Frontal cortex (tissue), 4 donors: ENCODE measurements around the gene ELFN2. TPM values are rescaled to one million over a fixed set of nuclear protein-coding genes. Genes with fewer than 3 reads are reported as not detected.
"Not testable (repeated sequence)": the region's sequence is repeated elsewhere in the genome, so short reads cannot be mapped to it uniquely, and the experiment has no call there.

ENCODE experiments used
- DNase-seq, 2 donors: peaks; one replicate each; pipeline ENCODE4 v3.0.0; 2012; ENCODE audit warnings: low spot score in 2 of 2
- FAIRE-seq: peaks from 2 replicates; lab custom pipeline; 2012; peaks lifted over from hg19 to GRCh38; lab: Jason Lieb, UNC
- total RNA-seq: library from RNA; depleted of rRNA; stranded (reverse); fragments of >200 nt; gene quantifications from one replicate; pipeline ENCODE4 v1.2.3, GENCODE V29; 2014
- donor health status: control.
- donor health status: control.
- donor health status: control.

ELFN2 gene
- total RNA-seq = 7.7 TPM

- DNase-seq (peak; percentile 50 to 59), FAIRE-seq (no peak)
Measured at GRCh38 chr22:37427135-37427710, at the start of gene ELFN2. Gene ELFN2 (minus strand): TSS chr22:37427479. CDS start chr22:37375534, 51,945 bp downstream.

- DNase-seq (no peak), FAIRE-seq (no peak)
Measured at GRCh38 chr22:37476389-37477329, 49.4 kb upstream of the ELFN2 start.

- DNase-seq (no peak), FAIRE-seq (no peak)
Measured at GRCh38 chr22:37474447-37475090, 47.3 kb upstream of the ELFN2 start.

GRCh38 chr22:37473437-37473946 is 46.2 kb upstream of the ELFN2 start:
- FAIRE-seq (no peak), DNase-seq (no peak)

GRCh38 chr22:37472418-37473006 is 45.2 kb upstream of the ELFN2 start:
- DNase-seq = no peak
- no peak for FAIRE-seq

- DNase-seq (no peak), FAIRE-seq (no peak)
Measured at GRCh38 chr22:37471727-37472417, 44.6 kb upstream of the ELFN2 start.

- DNase-seq (no peak), FAIRE-seq (no peak)
Measured at GRCh38 chr22:37470087-37470445, 42.8 kb upstream of the ELFN2 start.

- no peak for DNase-seq
- no peak for FAIRE-seq
Measured at GRCh38 chr22:37469416-37470086, 42.3 kb upstream of the ELFN2 start.

- FAIRE-seq, DNase-seq: not testable (repeated sequence)
Measured at GRCh38 chr22:37468201-37468695, 41.0 kb upstream of the ELFN2 start.

GRCh38 chr22:37467391-37467955 is 40.2 kb upstream of the ELFN2 start:
- no peak for FAIRE-seq

GRCh38 chr22:37464181-37464580 is 36.9 kb upstream of the ELFN2 start:
- DNase-seq (no peak), FAIRE-seq (no peak)

More at GRCh38 chr22:37467391-37467955, 40.2 kb upstream of the ELFN2 start:
- no peak for DNase-seq

- no peak for FAIRE-seq
- no peak for DNase-seq
Measured at GRCh38 chr22:37462983-37463382, 35.7 kb upstream of the ELFN2 start.

GRCh38 chr22:37462436-37462835 is 35.2 kb upstream of the ELFN2 start:
- FAIRE-seq = no peak
- no peak for DNase-seq

GRCh38 chr22:37461961-37462360 is 34.7 kb upstream of the ELFN2 start:
- FAIRE-seq (no peak), DNase-seq (no peak)

- no peak for FAIRE-seq
- no peak for DNase-seq
Measured at GRCh38 chr22:37460684-37461083, 33.4 kb upstream of the ELFN2 start.

- DNase-seq = no peak
- no peak for FAIRE-seq
Measured at GRCh38 chr22:37459206-37459605, 31.9 kb upstream of the ELFN2 start.

GRCh38 chr22:37457093-37457893 is 30.0 kb upstream of the ELFN2 start:
- FAIRE-seq (no peak), DNase-seq (peak; percentile 32 to 69)

GRCh38 chr22:37456346-37456745 is 29.1 kb upstream of the ELFN2 start:
- no peak for FAIRE-seq
- no peak for DNase-seq
